ENCODE data around the gene KCNC3. TPM values are rescaled to one million over a fixed set of nuclear protein-coding genes. Genes with fewer than 3 reads are reported as not detected.

Gene KCNC3
- total RNA-seq, 1 donor from 2014 or later, result under 0.01 TPM

GRCh38 chr19:50311723-50312635, 17.2 kb downstream of the KCNC3 start:
- no peak for DNase-seq (ENCODE audit: low read depth, low spot score)

GRCh38 chr19:50310759-50311465, 18.3 kb downstream of the KCNC3 start:
- no peak for DNase-seq (ENCODE audit: low read depth, low spot score)

- DNase-seq (ENCODE audit: low read depth, low spot score), result no peak
Observed at GRCh38 chr19:50309396-50310125, 19.6 kb downstream of the KCNC3 start.

- DNase-seq (ENCODE audit: low read depth, low spot score), result no peak
Observed at GRCh38 chr19:50308991-50309390, 20.2 kb downstream of the KCNC3 start.

- DNase-seq (ENCODE audit: low read depth, low spot score), result no peak
Observed at GRCh38 chr19:50303558-50303957, 25.6 kb downstream of the KCNC3 start.

- no peak for DNase-seq (ENCODE audit: low read depth, low spot score)
Observed at GRCh38 chr19:50301607-50301971, 27.6 kb downstream of the KCNC3 start.

- DNase-seq (ENCODE audit: low read depth, low spot score), result peak; percentile 71
Observed at GRCh38 chr19:50300814-50301606, 28.2 kb downstream of the KCNC3 start.

- DNase-seq (ENCODE audit: low read depth, low spot score), result no peak
Observed at GRCh38 chr19:50300051-50300450, 29.1 kb downstream of the KCNC3 start.

GRCh38 chr19:50293263-50294004, 35.7 kb downstream of the KCNC3 start:
- no peak for DNase-seq (ENCODE audit: low read depth, low spot score)

- no peak for DNase-seq (ENCODE audit: low read depth, low spot score)
Observed at GRCh38 chr19:50292216-50292827, 36.9 kb downstream of the KCNC3 start.

GRCh38 chr19:50290775-50291174, 38.4 kb downstream of the KCNC3 start:
- no peak for DNase-seq (ENCODE audit: low read depth, low spot score)

GRCh38 chr19:50290011-50290410, 39.2 kb downstream of the KCNC3 start:
- DNase-seq (ENCODE audit: low read depth, low spot score), result no peak

- no peak for DNase-seq (ENCODE audit: low read depth, low spot score)
Observed at GRCh38 chr19:50288954-50289353, 40.2 kb downstream of the KCNC3 start.

- no peak for DNase-seq (ENCODE audit: low read depth, low spot score)
Observed at GRCh38 chr19:50287331-50287730, 41.8 kb downstream of the KCNC3 start.

GRCh38 chr19:50286443-50286842, 42.7 kb downstream of the KCNC3 start:
- no peak for DNase-seq (ENCODE audit: low read depth, low spot score)

GRCh38 chr19:50285833-50286232, 43.3 kb downstream of the KCNC3 start:
- no peak for DNase-seq (ENCODE audit: low read depth, low spot score)

- DNase-seq (ENCODE audit: low read depth, low spot score), result no peak
Observed at GRCh38 chr19:50281491-50281890, 47.7 kb downstream of the KCNC3 start.

GRCh38 chr19:50280983-50281382, 48.2 kb downstream of the KCNC3 start:
- no peak for DNase-seq (ENCODE audit: low read depth, low spot score)

GRCh38 chr19:50280074-50280473, 49.1 kb downstream of the KCNC3 start:
- no peak for DNase-seq (ENCODE audit: low read depth, low spot score)

GRCh38 chr19:50277966-50278580, 51.1 kb downstream of the KCNC3 start:
- no peak for DNase-seq (ENCODE audit: low read depth, low spot score)

All from pulmonary artery endothelial cell (primary cell).